Embryonic facial prominence (tissue), 1 donor: ENCODE measurements around the gene ARFGAP1.
"Not testable (repeated sequence)": the region's sequence is repeated elsewhere in the genome, so short reads cannot be mapped to it uniquely, and the experiment has no call there.

Source experiments
- DNase-seq: peaks from one replicate; pipeline ENCODE4 v3.0.0-alpha.2; 2016; ENCODE audit errors: extremely low spot score

Gene ARFGAP1

GRCh38 chr20:63240004-63240403 lies 32.6 kb upstream of the ARFGAP1 start:
- DNase-seq: no peak

- DNase-seq: no peak
Observed at GRCh38 chr20:63241272-63241671, 31.3 kb upstream of the ARFGAP1 start.

- no peak for DNase-seq
Observed at GRCh38 chr20:63242736-63243135, 29.9 kb upstream of the ARFGAP1 start.

GRCh38 chr20:63243604-63244247 lies 28.9 kb upstream of the ARFGAP1 start:
- no peak for DNase-seq

- DNase-seq: no peak
Observed at GRCh38 chr20:63244468-63244867, 28.1 kb upstream of the ARFGAP1 start.

GRCh38 chr20:63246490-63247288 lies 25.9 kb upstream of the ARFGAP1 start:
- DNase-seq: no peak

GRCh38 chr20:63247671-63248228 lies 24.9 kb upstream of the ARFGAP1 start:
- no peak for DNase-seq

- no peak for DNase-seq
Observed at GRCh38 chr20:63248835-63249591, 23.6 kb upstream of the ARFGAP1 start.

- no peak for DNase-seq
Observed at GRCh38 chr20:63249891-63250290, 22.7 kb upstream of the ARFGAP1 start.

GRCh38 chr20:63251350-63251749 lies 21.3 kb upstream of the ARFGAP1 start:
- not testable (repeated sequence) for DNase-seq

GRCh38 chr20:63252284-63252711 lies 20.3 kb upstream of the ARFGAP1 start:
- DNase-seq: no peak

GRCh38 chr20:63253065-63253437 lies 19.6 kb upstream of the ARFGAP1 start:
- DNase-seq: no peak

- no peak for DNase-seq
Observed at GRCh38 chr20:63253438-63254231, 19.0 kb upstream of the ARFGAP1 start.

- DNase-seq: no peak
Observed at GRCh38 chr20:63254232-63254605, 18.4 kb upstream of the ARFGAP1 start, which contains the start of gene NKAIN4. Gene NKAIN4 (minus strand): TSS chr20:63254463. CDS start chr20:63254450, 13 bp downstream.

- no peak for DNase-seq
Observed at GRCh38 chr20:63254606-63255384, 17.8 kb upstream of the ARFGAP1 start.

GRCh38 chr20:63255931-63256704 lies 16.5 kb upstream of the ARFGAP1 start:
- no peak for DNase-seq

GRCh38 chr20:63256954-63257353 lies 15.7 kb upstream of the ARFGAP1 start:
- DNase-seq: no peak

- no peak for DNase-seq
Observed at GRCh38 chr20:63257629-63258028, 15.0 kb upstream of the ARFGAP1 start.

- DNase-seq: no peak
Observed at GRCh38 chr20:63258781-63259180, 13.8 kb upstream of the ARFGAP1 start.
